HTERT RPE-1 (cell line): ENCODE data around the gene LRRC19.

ENCODE experiments used
- in situ Hi-C: fragments of 300-500 bp; cut with MboI; formaldehyde crosslinking; loops from 4 replicates; pipeline ENCODE4 v1.14.3; 2020; ENCODE audit warnings: low sequenced_read_pairs

LRRC19 gene

GRCh38 chr9:27005491-27005890, at the start of gene LRRC19:
Gene LRRC19 (minus strand): TSS chr9:27005672. CDS start chr9:26999694, 5,978 bp downstream.
- in situ Hi-C loops, result no loop called here

DNA sequence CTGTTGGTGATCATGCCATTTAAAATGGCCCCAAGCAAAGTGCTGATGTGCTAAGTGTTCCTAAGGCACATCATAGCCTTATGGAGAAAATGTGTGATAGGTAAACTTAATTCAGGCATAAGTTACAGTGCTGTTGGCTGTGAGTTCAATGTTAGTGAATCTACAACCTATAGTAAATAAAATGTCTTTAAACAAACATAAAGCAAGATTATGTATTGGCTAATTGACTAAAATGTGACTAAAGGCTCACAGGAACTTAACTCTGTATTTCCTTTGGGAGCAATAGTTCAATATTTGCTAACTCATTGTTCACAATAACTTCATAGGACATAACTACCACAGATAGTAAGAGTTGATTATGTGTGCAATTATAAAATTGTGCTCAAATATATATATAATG, 49.4 kb upstream of the LRRC19 start:
- in situ Hi-C loops, result no loop called here

- in situ Hi-C loops, result no loop called here
Measured at GRCh38 chr9:27054125-27054524, 48.7 kb upstream of the LRRC19 start.

DNA sequence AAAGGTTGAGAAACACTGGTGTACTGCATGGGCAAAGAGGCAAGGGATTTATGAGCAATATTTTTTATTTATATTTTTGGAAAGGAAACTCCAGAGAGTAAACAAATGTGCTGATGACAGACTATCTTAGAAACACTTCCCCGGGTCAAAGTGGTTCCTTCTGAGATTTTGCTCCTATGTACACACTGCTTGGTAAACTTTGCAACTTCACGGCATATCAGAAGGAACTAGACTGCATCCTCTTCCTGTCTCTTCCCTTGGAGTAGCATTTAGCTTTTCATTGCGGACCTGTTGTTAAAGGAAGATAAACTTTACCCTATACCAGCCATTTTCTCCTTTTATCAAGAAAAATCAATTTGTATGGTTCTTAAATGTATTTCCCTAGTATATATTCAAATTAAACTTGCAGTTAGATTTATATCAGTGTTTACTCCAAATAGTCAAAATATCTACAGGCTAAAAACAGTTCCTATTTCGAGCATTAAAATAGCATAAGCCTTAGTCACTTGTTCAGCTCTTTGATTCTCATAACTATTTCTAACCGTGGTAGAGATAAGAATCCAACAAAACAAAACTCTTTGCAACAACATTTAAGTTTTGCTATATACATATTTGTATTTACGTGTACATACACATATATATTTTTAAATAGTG, 48.0 kb upstream of the LRRC19 start:
- in situ Hi-C loops, result no loop called here

- in situ Hi-C loops, result no loop called here
Measured at GRCh38 chr9:27047136-27047535, 41.7 kb upstream of the LRRC19 start.

GRCh38 chr9:27043176-27043575, 37.7 kb upstream of the LRRC19 start:
- in situ Hi-C loops, result no loop called here

DNA sequence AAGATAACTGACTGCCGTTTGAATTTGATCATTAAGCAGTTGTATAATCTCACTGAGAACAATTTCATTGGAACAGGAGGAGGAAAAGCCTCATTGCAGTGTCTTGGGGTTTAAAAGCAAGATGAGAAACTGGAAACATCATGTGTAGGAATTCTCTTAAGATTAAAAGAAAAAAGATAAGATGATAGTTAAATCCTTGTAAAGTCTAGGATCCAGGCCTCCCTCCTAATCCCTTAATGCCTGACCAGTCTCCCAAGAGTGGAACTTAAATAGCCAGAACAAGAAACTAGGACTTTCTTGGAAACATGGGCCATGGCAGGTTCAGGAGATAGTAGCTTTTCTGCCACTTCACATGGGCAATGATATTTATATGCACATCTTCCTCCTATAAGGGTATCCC, 37.0 kb upstream of the LRRC19 start:
- in situ Hi-C loops, result no loop called here

DNA sequence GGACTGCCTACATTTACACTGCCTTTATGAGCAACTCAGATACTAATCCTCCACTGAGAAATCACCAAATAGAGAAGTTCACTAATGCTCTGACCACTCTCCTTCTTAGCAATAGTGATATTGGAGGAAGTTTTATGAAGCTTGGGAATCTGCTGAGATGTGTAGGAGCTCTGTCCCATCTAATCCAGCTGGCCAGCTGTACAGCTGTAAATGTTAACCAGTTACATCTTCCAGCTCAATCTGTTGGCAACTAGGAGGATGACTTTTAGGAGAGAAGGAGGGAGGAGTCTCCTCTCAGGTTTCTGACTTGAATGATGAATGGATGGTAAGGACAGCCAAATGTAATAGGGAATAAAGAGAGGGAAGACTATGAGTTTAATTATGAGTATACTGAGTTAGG, 36.3 kb upstream of the LRRC19 start:
- in situ Hi-C loops, result no loop called here

DNA sequence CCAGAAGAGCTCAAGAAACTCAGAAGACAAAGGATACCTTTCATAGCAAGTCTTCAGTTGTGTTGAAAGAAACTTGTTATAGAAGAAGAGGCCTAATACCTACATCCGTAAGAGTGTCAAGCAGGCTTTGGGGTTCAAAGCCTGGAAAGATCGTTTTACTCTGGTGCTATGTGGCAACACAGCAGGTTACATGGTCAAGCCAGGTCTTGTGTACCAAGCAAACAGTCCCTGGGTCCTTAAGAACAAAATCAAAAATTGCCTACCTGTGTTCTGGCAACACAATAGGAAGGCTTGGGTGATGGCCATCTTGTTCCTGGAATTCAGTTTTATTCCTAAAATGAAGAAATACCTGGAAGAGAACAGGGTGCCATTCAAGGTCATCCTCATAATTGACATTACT, 32.0 kb upstream of the LRRC19 start:
- in situ Hi-C loops, result no loop called here

DNA sequence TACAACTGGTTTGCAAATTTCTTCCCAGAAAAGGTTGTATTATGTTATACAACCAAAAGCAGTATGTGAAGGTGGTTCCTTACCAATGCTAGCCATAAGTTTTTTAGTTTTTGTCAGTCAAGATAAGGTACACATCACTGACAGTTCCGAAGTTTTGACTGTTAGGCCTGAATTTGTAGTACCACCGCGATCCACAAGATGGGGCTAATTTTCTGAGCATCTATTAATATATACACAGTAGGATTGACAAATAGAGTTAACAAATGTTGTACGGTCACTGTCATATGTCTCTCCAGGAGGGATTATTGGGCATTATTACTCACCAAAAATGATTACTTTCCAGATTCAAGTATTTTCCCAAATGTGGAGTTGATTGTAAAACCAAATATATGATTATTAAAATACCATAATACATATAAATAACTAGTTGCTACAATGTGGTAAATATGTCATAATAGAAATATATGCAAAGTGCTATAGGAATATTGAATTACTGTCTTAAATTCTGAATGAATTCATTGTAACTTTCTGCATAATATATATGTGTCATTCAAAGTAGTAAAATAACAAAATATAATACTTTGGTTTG, 28.4 kb upstream of the LRRC19 start:
- in situ Hi-C loops, result no loop called here

DNA sequence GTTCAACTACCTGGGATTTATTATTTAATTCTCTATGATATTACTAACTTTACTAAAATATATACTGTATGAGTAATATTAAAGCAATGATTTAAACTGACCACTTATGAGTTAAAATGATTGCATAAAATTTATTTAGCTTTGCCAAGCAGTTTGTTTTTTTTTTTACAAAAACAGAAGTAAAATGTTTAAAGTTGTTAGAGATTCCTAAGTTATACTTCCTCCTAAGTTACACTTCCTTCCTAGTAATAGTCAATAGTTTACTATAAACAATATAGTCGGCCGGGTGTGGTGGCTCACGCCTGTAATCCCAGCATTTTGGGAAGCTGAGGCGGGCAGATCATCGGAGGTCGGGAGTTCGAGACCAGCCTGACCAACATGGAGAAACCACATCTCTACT, 23.7 kb upstream of the LRRC19 start:
- in situ Hi-C loops, result no loop called here

- in situ Hi-C loops, result no loop called here
Measured at GRCh38 chr9:27022920-27023319, 17.4 kb upstream of the LRRC19 start.

GRCh38 chr9:27019589-27019988, 14.1 kb upstream of the LRRC19 start:
- in situ Hi-C loops, result no loop called here

DNA sequence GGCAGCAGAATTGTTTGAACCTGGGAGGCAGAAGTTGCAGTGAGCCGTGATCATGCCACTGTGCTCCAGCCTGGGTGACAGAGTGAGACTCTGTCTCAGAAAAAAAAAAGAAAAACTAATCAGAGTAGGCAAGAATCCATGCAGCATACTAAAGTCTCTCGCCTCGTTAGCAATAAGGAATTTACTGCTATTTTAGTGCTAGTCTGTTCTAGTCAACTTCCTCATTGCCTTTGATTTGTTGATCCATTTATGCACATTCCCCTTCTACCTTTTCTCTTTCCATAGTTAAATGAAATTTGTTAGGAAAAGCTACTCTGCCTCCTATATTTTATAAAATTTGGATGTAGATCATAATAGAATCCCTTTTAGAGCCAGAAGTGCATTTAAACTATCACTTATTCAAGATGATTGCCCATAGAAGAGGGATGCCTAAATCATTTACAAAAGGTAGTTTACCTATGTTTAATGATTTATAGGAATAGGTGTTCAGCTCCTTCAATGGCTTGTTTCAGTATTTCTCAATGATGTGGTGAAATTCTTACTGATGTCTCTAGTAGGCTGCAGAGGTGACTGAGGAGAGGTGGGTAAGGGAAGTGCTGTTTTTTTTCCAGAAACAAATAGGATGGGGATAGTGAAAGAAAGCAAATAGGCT, 1.9 kb downstream of the LRRC19 start:
- in situ Hi-C loops, result no loop called here

DNA sequence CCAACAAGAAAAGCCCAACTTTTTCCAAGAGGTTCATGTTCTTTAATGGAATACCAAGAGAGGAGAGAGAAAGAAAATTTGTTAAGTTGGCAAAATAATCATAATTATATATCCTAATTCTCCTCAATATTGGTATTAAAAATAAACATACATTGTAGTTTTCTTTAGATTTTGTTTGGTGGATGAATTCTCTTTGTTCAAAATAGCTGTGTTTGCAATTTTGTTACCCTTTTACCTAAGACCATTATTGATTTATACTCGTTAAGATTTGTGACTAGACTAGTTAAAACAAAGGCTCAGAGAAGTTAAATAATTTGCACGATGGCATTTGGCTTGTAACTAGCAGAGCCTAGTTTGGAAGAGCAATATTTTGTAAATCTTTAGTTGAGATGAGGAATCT, 9.7 kb downstream of the LRRC19 start:
- in situ Hi-C loops, result no loop called here

DNA sequence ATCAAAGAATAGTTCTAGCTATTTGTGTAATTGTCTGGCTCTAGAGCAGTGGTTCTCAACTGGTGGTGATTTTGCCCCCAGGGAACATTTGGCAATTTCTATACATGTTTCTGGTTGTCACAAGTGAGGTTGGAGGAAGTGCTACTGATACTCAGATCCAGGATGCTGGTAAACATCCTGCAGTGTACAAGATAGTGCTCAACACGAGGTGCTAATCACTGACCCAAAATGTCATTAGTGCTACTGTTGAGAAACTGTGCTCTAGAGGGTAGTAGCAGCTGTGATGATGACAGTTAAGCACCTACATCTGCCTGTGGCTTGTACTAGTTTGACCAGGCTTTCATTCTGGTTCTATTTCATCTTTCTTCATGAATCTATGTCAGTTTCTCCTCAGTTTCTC, 22.1 kb downstream of the LRRC19 start:
- in situ Hi-C loops, result no loop called here

DNA sequence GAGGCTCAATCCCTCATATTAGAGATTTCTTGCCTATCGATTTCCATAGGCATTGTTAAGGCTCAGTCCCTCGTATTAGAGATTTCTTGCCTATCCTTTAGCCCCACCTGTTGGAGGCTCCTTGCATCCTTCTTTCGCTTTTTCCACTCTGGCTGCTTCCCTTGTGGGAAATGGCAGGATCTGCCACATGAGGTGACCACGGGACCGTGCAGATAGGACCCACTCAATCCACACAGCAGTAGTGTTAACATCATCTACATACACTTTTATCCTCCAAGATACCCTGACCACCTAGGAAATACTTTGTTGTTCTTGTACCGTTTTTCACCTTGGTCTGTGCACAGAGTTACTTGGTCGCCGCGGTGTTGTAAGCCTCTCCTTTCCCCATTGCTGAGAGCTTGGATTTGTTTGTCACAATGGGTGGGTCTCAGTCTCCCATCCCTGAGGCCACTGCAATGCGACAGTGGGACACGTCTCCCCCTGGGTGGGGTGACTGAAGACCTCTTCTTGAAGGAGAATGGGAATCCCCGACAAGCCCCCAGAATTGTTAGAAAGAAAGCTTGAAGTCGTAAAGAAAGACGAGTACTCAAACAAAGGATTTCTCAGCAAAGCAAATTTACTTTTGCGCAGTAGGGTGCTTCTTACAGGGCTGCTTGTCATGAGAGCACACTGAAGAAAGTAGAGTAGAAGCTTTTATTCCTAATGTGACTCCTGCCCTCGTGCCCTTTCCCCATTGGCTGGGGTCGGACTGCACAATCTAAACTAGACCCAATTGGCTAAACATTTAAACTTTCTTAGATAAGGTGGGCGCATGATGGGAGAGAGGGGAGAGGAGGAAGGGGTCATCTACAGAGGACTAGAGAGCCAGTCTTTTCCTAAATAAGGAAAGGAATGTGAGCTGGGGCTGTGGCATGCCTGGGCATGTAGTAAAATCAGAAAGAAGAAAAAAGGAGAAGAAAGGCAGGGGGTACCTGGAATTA, 29.5 kb downstream of the LRRC19 start:
- in situ Hi-C loops, result no loop called here

GRCh38 chr9:26974927-26975326, 30.5 kb downstream of the LRRC19 start:
- in situ Hi-C loops, result no loop called here

DNA sequence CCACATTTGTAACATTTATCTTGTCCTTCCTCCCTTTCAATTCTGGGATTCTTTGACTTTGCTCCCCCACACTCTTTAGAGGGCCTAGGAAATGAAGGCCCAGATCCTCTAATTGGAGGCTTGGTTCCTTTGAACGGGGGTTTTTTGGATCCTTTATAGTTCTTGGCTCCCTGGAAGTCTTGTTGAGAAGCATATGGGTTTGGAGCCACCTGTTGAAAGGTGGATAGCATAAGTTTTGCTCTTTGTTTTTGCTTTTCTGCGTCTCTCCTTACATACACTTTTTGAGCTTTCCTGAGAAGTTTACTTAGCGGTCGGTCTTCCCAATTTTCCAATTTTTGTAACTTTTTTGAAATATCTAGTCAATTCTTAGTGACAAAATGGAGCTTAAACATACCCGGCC, 31.5 kb downstream of the LRRC19 start:
- in situ Hi-C loops, result no loop called here

GRCh38 chr9:26971721-26972120, 33.8 kb downstream of the LRRC19 start:
- in situ Hi-C loops, result no loop called here

DNA sequence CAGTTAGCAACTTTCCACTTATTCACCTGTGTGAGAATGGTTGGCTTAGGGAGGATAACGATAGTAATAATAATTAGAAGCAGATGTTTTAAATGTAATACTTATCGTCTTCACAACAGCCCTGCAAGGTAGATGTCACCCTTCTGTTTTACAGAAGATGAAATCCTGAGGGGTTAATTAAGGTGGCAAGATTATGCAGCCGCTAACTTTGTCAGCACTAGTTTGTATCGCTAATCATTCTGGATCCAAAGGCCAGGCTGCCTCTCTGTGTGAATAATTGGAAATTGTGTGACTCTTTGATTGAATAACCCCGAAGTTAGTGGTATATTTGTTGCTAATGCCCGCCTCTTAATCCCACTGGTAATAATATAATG, 48.6 kb downstream of the LRRC19 start:
- in situ Hi-C loops, result no loop called here
